HUES64 (cell line): ENCODE results near the gene OBSCN.

ENCODE experiments used
- H3K27ac ChIP-seq: 2 replicates; pipeline ENCODE4 v1.7.0; 2013; ENCODE audit warnings: low read depth, low read length, inconsistent platforms
- H3K27me3 ChIP-seq: 2 replicates; pipeline ENCODE4 v1.6.1; 2013; ENCODE audit warnings: mild to moderate bottlenecking, low read length; ENCODE audit not compliant: insufficient read depth
- H3K36me3 ChIP-seq: 2 replicates; pipeline ENCODE4 v1.6.1; 2013; ENCODE audit warnings: mild to moderate bottlenecking, low read length; ENCODE audit not compliant: insufficient read depth
- H3K4me1 ChIP-seq: 2 replicates; pipeline ENCODE4 v1.6.1; 2013; ENCODE audit warnings: mild to moderate bottlenecking, low read length, moderate library complexity; ENCODE audit not compliant: insufficient read depth
- H3K4me3 ChIP-seq: 2 replicates; pipeline ENCODE4 v1.5.1; 2013; ENCODE audit warnings: mild to moderate bottlenecking, low read length, moderate library complexity
- H3K9ac ChIP-seq: 2 replicates; pipeline ENCODE4 v1.6.1; 2013; ENCODE audit warnings: mild to moderate bottlenecking, low read depth, low read length
- H3K9me3 ChIP-seq: 2 replicates; pipeline ENCODE4 v1.6.1; 2013; ENCODE audit warnings: low read depth, low read length; ENCODE audit not compliant: insufficient read depth
- WGBS: fragments of 150-250, 120-280 bp; methylation state at CpG from one replicate; pipeline ENCODE4 v1.1.7; 2013; ENCODE audit warnings: missing lambda C conversion rate; 5-methylcytosine and 5-hydroxymethylcytosine counted together

The OBSCN gene

DNA sequence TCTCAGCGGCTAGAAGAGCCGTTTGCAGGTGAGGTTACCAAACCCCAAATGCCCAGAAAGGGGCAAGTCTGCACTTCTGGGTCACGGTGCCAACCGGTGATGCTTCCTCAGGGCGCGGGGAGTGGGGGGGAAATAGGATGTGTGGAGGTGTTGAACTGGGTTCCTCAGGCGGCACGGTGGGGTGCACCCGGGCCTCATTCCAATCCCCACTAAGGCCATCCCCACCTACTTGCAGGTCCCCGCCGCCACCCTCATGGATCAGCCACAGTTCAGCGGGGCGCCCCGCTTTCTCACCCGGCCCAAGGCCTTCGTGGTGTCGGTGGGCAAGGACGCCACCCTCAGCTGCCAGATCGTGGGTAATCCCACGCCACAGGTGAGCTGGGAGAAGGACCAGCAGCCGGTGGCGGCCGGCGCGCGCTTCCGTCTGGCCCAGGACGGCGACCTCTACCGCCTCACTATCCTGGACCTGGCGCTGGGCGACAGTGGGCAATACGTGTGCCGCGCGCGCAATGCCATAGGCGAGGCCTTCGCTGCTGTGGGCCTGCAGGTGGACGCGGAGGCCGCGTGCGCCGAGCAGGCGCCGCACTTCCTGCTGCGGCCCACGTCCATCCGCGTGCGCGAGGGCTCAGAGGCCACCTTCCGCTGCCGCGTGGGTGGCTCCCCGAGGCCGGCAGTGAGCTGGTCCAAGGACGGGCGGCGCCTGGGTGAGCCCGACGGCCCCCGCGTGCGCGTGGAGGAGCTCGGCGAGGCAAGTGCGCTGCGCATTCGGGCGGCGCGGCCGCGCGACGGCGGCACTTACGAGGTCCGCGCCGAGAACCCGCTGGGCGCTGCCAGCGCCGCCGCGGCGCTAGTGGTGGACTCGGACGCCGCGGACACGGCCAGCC lies 3.9 kb downstream of the OBSCN start:
- Histone ChIP-seq H3K4me3 (peak overlapping the region; percentile 70), H3K27ac (no peak overlapping the region), H3K9ac (no peak overlapping the region), H3K27me3 (no peaks in the 10 kb centered on the region; the same call in 1 of the 2 replicates), H3K36me3 (peaks cover 20% of the 10 kb centered on the region), H3K9me3 (no peaks in the 10 kb centered on the region), H3K4me1 (no peaks in the 10 kb centered on the region)
- 96% methylated on average over 96 of the region's 96 CpGs for WGBS

DNA sequence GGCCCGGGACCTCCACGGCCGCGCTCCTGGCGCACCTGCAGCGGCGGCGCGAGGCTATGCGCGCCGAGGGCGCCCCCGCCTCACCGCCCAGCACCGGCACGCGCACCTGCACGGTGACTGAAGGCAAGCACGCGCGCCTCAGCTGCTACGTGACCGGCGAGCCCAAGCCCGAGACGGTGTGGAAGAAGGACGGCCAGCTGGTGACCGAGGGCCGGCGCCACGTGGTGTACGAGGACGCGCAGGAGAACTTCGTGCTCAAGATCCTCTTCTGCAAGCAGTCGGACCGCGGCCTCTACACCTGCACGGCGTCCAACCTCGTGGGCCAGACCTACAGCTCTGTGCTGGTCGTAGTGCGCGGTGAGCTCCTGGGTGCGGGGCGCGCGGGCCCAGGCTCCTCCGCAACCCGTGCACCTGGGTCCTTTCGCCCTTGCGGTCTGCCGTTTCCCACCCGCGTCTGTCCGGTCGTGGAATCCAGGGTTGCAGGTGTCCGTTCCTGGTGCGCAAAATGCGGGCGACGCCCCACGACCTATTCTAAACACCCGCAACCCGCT lies 4.6 kb downstream of the OBSCN start:
- Histone ChIP-seq H3K9ac (peak overlapping the region; percentile 52; the same call in 1 of the 2 replicates), H3K4me1 (no peaks in the 10 kb centered on the region), H3K36me3 (peaks cover 27% of the 10 kb centered on the region), H3K27ac (no peak overlapping the region), H3K27me3 (no peaks in the 10 kb centered on the region; the same call in 1 of the 2 replicates), H3K4me3 (peak overlapping the region; percentile 70), H3K9me3 (no peaks in the 10 kb centered on the region)
- 58% methylated on average over 66 of the region's 66 CpGs for WGBS

DNA sequence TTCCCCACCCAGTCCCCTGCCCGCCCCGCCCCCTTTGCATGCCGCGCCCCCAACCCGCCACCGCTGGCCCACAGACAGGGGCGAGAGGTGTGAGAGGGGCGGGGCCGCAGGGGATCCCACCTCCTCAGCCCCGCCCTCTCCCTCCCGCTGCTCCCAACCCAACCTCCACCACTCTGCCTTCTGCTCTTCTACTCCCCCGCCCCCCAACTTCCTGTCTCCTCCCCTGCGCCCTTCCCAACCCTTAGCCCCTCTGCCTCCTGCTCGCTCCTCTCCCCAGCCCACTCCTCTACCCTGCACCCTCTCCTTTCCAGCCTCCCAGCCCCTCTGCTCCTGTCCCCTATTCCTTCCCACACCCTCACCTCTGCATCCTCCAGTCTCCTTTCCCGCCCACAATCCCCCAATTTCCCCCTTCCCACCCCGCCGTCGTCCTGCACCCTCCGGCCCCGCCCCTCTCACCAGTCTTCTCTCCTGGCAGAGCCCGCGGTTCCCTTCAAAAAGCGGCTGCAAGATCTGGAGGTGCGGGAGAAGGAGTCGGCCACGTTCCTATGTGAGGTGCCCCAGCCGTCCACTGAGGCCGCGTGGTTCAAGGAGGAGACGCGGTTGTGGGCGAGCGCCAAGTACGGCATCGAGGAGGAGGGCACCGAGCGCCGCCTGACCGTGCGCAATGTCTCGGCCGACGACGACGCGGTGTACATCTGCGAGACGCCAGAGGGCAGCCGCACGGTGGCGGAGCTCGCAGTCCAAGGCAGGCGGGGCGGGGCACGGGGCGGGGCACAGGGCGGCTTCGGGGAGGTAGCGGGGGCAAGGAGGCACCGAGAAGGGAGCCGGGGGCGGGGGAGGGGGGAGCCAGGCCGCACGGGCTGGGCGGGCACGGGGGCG lies 5.4 kb downstream of the OBSCN start:
- H3K27ac ChIP-seq = peak overlapping the region; percentile 82; the same call in 1 of the 2 replicates

DNA sequence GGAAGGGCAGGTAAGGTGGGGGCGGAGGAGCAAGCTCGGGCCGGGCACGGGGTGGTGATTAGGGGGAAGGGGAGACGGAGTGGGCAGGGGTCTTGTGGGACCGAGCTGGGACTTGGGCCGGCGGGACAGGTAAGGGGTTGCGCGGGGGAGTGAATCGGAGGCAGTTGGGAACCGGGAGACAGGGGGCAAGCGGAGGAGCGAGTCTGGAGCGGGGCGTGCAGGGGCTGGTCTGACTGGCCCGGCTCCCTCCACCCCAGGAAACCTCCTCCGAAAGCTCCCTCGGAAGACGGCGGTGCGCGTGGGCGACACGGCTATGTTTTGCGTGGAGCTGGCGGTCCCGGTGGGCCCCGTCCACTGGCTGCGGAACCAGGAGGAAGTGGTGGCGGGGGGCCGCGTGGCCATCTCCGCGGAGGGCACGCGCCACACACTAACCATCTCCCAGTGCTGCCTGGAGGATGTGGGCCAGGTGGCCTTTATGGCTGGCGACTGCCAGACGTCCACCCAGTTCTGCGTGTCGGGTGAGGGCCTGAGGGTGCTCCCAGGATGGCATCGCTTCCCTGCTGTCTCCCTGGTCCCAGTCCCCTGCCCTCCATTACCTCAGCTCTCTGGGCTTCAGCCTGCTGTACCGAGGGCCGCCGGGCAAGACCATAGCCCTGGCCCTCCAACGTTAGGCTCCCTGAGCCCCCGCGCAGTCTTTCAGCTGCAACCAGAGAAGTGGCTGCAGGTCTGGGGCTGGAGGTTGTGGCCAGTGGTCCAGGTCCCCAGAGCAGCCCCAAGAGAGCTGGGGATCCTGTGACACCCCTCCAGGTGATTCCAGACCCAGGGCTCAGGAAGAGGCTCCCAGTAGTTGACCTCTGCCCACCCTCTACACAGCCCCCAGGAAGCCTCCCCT lies 6.3 kb downstream of the OBSCN start:
- H3K9me3 ChIP-seq = no peaks in the 10 kb centered on the region
- no peaks in the 10 kb centered on the region; the same call in 1 of the 2 replicates for H3K27me3 ChIP-seq
- H3K4me3 ChIP-seq = peak overlapping the region; percentile 71
- no peaks in the 10 kb centered on the region for H3K4me1 ChIP-seq
- H3K27ac ChIP-seq = no peak overlapping the region
- WGBS = 27% methylated on average over 48 of the region's 48 CpGs
- peaks cover 44% of the 10 kb centered on the region for H3K36me3 ChIP-seq
- H3K9ac ChIP-seq = peak overlapping the region; percentile 61

More for the DNA sequence above, 5.4 kb downstream of the OBSCN start:
- Histone ChIP-seq H3K4me1 (no peaks in the 10 kb centered on the region), H3K9ac (peak overlapping the region; percentile 85), H3K36me3 (peaks cover 34% of the 10 kb centered on the region), H3K4me3 (peak overlapping the region; percentile 94), H3K27me3 (no peaks in the 10 kb centered on the region; the same call in 1 of the 2 replicates), H3K9me3 (no peaks in the 10 kb centered on the region)
- WGBS = under 1% methylated on average over 59 of the region's 67 CpGs

DNA sequence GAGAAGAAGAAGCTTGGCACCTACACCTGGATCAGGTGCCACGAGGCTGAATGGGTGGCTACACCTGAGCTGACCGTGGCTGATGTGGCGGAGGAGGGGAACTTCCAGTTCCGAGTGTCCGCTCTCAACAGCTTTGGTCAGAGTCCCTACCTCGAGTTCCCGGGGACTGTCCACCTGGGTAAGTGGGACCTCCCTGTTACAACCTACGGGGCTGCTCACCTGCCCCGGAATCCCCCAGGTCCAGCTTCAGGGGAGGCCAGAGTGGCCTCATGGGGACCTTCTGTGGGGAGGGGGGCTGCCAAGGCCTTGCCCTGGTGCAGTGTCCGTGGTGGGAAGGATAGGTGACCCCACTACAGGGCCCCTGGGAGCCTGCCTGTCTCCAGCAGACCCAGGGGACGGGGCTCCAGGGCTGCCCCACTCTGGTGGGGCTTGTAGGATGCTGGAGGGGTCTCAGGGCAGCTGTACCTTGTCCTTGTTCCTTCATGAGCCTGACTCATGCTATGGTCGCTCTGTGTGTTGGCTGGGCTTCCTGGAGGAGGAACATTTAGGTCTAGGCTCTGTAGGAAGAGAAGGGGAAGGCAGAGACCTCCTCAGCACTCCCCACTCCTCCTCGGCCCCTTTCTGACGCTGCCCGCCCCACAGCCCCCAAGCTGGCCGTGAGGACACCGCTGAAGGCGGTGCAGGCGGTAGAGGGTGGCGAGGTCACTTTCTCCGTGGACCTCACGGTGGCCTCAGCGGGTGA lies 7.2 kb downstream of the OBSCN start:
- Histone ChIP-seq H3K9me3 (no peaks in the 10 kb centered on the region), H3K27me3 (no peaks in the 10 kb centered on the region; the same call in 1 of the 2 replicates), H3K4me1 (no peaks in the 10 kb centered on the region), H3K9ac (no peak overlapping the region), H3K36me3 (peaks cover 53% of the 10 kb centered on the region), H3K27ac (no peak overlapping the region), H3K4me3 (peak overlapping the region; percentile 71; the same call in 1 of the 2 replicates)
- WGBS = 93% methylated on average over 23 of the region's 23 CpGs

DNA sequence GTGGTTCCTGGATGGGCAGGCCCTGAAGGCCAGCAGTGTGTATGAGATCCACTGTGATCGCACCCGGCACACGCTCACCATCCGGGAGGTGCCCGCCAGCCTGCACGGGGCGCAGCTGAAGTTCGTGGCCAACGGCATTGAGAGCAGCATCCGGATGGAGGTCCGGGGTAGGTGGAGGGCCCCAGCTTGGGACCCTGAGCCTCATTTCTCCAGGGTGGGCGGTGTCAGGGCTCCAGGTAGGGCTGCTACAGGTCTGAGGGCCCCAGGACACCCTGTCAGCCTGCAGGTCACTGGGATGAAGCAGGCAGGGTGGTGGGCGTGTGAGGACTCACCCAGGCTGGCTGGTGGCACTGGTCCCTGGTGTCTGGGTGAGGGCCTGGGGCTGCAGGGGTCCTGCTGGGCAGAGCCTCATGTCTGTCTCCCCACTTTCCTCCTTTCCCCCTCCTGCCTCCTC lies 7.8 kb downstream of the OBSCN start:
- H3K36me3 ChIP-seq = peaks cover 58% of the 10 kb centered on the region
- H3K9ac ChIP-seq = no peak overlapping the region
- WGBS = 97% methylated on average over 13 of the region's 13 CpGs
- H3K9me3 ChIP-seq = no peaks in the 10 kb centered on the region
- H3K27ac ChIP-seq = no peak overlapping the region
- no peak overlapping the region for H3K4me3 ChIP-seq
- H3K27me3 ChIP-seq = no peaks in the 10 kb centered on the region; the same call in 1 of the 2 replicates
- H3K4me1 ChIP-seq = no peaks in the 10 kb centered on the region

DNA sequence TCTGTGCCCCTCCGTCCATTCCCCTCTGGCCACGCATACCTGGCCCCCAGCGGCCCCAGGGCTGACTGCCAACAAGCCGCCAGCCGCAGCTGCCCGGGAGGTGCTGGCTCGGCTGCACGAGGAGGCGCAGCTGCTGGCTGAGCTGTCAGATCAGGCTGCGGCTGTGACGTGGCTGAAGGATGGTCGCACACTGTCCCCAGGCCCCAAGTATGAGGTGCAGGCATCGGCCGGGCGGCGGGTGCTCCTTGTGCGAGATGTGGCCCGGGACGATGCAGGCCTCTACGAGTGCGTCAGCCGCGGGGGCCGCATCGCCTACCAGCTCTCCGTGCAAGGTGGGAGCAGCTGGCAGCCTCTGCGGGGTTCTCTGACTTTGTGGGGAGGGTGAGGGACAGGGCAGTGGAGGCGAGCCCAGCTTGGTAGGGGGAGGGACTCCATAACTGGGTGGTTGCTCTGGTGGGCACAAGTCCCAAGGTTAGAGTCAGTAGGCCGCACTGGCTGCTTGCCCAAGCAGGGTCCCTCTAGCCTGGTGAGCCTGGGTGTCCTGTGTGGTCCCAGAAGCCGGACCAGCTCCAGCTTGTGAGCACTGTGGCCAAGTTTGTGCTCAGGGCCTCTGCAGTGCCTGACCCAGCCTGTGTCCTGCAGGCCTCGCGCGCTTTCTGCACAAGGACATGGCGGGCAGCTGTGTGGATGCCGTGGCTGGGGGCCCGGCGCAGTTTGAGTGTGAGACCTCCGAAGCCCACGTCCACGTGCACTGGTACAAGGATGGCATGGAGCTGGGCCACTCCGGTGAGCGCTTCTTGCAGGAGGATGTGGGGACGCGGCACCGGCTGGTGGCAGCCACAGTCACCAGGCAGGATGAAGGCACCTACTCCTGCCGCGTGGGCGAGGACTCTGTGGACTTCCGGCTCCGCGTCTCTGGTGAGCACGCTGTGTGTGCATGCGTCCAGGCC lies 8.8 kb downstream of the OBSCN start:
- no peaks in the 10 kb centered on the region for H3K9me3 ChIP-seq
- H3K27ac ChIP-seq = no peak overlapping the region
- peaks cover 60% of the 10 kb centered on the region for H3K36me3 ChIP-seq
- WGBS = 96% methylated on average over 53 of the region's 53 CpGs
- no peaks in the 10 kb centered on the region; the same call in 1 of the 2 replicates for H3K27me3 ChIP-seq
- H3K4me1 ChIP-seq = no peaks in the 10 kb centered on the region
- no peak overlapping the region for H3K4me3 ChIP-seq
- H3K9ac ChIP-seq = no peak overlapping the region

DNA sequence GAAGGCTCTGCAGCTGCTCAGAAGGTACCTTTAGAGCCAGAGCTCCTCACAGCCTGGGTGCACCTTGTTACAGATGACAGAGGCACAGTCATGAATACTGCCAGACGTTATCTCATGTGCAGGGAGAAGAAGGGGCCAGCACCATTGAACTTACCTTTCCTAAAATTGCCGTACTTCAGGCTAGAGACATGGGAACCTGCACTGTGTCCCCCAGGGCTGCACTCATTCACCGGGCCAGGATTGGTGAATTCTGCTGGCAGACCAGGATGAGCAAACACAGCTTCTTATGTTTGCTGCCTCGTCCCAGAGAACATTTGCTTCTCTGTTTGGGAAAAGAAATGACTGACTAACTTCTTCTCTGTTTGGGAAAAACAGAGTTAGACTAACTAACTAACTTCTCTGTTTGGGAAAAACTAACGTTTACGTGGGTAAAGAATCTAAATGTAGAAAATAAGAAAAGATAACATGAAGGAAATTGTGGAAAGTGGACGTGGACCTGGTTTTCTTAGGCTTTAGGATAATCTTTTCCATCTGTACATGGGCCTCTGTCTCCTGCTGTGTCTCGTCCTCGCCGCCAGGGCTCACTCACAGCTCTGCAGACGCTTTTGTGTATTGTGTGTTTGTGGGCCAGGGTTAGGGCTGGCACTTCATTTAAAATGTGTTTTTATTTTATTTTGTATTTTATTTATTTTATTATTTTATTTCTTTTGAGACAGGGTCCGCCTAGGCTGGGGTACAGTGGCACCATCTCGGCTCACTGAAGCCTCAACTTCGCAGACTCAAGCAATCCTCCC lies 9.9 kb downstream of the OBSCN start:
- Histone ChIP-seq H3K27ac (no peak overlapping the region), H3K9me3 (no peaks in the 10 kb centered on the region), H3K4me1 (no peaks in the 10 kb centered on the region), H3K27me3 (no peaks in the 10 kb centered on the region), H3K4me3 (no peak overlapping the region), H3K36me3 (peaks cover 65% of the 10 kb centered on the region), H3K9ac (no peak overlapping the region)
- 87% methylated on average over 14 of the region's 14 CpGs for WGBS
